ENCODE data around the gene TOM1L2.
"Not testable (repeated sequence)": the region's sequence is repeated elsewhere in the genome, so short reads cannot be mapped to it uniquely, and the experiment has no call there.

Gene TOM1L2

DNA sequence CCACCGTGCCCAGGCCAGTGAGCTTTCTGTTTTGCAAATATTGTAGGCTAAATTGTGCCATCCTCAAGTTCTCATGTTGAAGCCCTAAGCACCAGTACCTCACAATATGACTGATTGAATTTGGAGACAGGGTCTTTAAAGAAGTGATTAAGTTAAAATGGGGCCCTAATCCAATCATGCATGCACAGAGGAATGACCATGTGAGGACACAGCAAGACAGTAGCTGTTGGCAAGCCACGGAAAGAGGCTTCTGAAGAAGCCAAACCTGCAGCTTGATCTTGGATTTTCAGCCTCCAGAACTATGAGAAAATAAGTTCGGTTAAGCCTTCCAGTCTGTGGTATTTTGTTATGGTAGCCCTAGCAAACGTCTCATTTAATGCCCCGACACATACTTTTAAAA, 24.9 kb downstream of the TOM1L2 start:
- H3K27ac Mint-ChIP-seq, result no peak overlapping the region
- no peaks in the 10 kb centered on the region for H3K27me3 Mint-ChIP-seq
- no peaks in the 10 kb centered on the region for H3K36me3 Mint-ChIP-seq
- ATAC-seq, result no peak
- H3K4me3 Mint-ChIP-seq, result no peak overlapping the region
- H3K4me1 Mint-ChIP-seq, result peaks cover 12% of the 10 kb centered on the region
- H3K9me3 Mint-ChIP-seq, result no peaks in the 10 kb centered on the region

DNA sequence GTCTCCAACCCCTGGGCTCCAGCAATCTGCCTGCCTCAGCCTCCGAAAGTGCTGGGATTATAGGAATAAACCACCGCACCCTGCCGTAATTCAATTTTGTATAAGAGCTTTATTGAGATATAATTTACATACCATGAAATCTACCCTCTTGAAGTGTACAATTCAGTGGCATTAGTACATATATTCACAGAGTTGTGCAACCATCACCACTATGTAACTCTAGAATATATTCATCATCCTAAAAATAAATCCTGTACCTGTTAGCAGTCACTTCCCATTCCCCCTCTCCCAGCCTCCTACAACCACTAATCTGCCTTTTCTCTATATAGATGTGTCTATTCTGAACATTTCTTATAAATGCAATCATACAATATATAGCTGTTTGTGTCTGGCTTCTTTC, 26.1 kb downstream of the TOM1L2 start:
- no peaks in the 10 kb centered on the region for H3K36me3 Mint-ChIP-seq
- ATAC-seq, result no peak
- H3K9me3 Mint-ChIP-seq, result no peaks in the 10 kb centered on the region
- H3K27me3 Mint-ChIP-seq, result no peaks in the 10 kb centered on the region
- no peak overlapping the region for H3K4me3 Mint-ChIP-seq
- peaks cover 12% of the 10 kb centered on the region for H3K4me1 Mint-ChIP-seq
- H3K27ac Mint-ChIP-seq, result no peak overlapping the region

DNA sequence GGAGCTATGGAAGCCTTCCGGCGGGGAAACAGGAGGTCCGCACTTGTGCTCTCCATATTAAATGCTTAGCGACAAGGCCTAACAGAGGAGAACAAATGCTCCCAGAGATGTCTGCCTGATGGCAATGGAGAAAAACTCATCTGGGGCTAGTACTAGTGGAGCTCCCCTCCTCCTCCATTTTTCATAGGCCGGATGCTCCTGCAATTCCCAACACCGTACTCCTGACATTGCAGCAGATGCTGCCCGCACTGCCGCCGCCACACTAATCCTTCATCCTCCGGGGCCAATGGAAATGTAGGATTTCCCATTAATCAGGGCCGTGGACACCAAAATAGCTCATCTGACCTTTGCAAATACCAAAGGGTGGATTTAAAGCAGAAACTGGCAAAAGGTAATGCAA, 27.5 kb downstream of the TOM1L2 start:
- Mint-ChIP-seq H3K27me3 (no peaks in the 10 kb centered on the region), H3K27ac (no peak overlapping the region), H3K4me3 (no peak overlapping the region), H3K36me3 (no peaks in the 10 kb centered on the region), H3K9me3 (no peaks in the 10 kb centered on the region), H3K4me1 (peaks cover 12% of the 10 kb centered on the region)
- ATAC-seq, result no peak

DNA sequence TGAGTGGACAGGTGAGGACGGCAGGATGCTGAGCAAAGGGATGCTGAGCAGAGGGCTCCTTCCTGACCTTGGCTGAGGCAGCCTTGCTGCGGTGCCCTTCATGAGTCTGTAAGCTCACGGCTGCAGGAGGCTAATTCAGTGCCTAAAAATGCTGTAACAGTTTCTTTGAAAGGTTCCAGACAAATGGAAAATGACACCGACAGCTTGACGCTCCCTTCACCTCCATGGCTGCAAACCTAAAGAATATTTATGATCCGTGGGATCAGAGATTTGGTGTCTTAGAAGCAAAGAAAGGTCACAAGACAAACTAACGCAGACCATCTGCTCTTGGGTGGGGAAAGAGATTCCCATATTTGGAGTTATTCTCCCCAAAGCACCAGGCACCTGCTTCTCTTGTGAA, 28.0 kb downstream of the TOM1L2 start:
- peaks cover 12% of the 10 kb centered on the region for H3K4me1 Mint-ChIP-seq
- no peak overlapping the region for H3K27ac Mint-ChIP-seq
- no peaks in the 10 kb centered on the region for H3K27me3 Mint-ChIP-seq
- no peaks in the 10 kb centered on the region for H3K9me3 Mint-ChIP-seq
- ATAC-seq, result no peak
- no peaks in the 10 kb centered on the region for H3K36me3 Mint-ChIP-seq
- H3K4me3 Mint-ChIP-seq, result no peak overlapping the region

DNA sequence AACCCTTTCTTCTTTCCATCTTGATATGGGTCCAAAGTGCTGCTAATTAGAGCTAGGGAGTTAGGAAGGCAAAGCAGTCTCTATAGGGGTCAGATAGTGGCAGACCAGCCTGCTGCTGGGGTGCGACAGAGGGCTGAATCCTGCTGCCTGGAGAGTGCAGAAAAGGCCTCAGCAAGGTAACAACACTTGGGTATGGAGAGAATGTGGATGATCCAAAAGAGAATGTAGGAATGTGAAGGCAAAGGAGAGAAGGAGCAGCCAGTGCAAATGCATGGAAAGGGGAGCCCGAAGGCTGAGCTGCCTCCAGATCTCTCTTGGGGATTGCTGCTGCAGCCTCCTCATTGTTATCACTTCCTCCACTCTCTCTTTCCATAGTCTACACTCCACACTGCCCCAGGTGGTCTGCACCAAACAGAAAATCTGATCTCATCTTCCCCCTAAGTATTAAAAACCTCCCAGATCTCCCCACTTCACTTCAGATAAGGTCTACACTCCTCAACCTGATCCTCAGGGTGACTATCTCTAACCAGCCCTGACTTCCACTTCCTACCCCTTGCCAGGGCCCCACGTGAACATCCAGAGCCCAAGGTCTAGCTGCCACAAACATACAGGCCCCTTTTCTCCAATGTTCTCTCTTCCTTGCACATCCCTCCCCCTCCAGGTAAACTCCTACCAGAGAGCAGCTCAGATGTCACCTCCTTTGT, 28.8 kb downstream of the TOM1L2 start:
- H3K4me1 Mint-ChIP-seq, result peaks cover 12% of the 10 kb centered on the region
- H3K27ac Mint-ChIP-seq, result peak overlapping the region; percentile 1
- H3K9me3 Mint-ChIP-seq, result no peaks in the 10 kb centered on the region
- no peaks in the 10 kb centered on the region for H3K27me3 Mint-ChIP-seq
- H3K4me3 Mint-ChIP-seq, result no peak overlapping the region
- no peak for ATAC-seq
- H3K36me3 Mint-ChIP-seq, result no peaks in the 10 kb centered on the region

DNA sequence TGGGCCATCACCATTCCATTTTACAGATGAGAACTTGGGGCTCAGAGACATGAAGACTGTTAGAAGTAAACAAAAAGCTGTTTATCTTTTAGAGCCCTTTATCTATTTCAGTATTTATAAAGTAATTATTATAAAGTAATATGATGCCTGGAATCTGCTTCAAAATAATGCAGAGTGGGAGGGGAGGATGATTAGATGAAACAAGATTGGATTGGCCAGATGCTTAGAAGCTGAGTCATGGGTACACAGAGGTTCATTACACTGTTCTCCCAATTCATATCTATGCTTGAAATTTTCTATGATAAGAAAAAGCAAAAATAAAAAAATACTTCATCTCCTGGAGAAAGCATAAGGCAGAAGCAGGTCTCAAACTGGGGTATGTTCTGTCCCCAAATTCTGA, 29.4 kb downstream of the TOM1L2 start:
- no peaks in the 10 kb centered on the region for H3K9me3 Mint-ChIP-seq
- H3K27ac Mint-ChIP-seq, result no peak overlapping the region

DNA sequence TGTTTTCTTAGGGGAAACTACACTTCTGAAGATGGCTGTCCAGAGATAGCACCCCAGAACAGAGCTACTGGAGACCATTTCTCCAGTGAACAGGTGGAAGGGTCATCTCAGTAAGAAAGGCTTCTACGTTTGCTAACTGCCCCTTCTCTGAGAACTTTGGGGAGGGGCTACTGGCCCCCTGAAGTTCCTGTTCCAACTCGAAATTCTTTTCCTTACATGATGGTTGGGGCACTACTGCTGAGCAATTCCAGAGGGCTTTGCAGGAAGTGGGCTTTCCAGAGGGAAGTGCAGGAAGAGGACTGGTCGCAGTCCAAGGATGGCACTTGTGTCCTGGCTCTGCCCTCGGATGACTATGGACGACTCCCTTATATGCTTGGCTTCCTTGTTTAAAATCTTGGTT, 31.2 kb downstream of the TOM1L2 start:
- H3K27me3 Mint-ChIP-seq, result no peaks in the 10 kb centered on the region
- no peak overlapping the region for H3K27ac Mint-ChIP-seq
- peaks cover 19% of the 10 kb centered on the region for H3K4me1 Mint-ChIP-seq
- H3K36me3 Mint-ChIP-seq, result no peaks in the 10 kb centered on the region
- H3K4me3 Mint-ChIP-seq, result no peak overlapping the region
- ATAC-seq, result no peak
- H3K9me3 Mint-ChIP-seq, result no peaks in the 10 kb centered on the region

More for the DNA sequence above, 29.4 kb downstream of the TOM1L2 start:
- ATAC-seq, result no peak
- Mint-ChIP-seq H3K4me1 (peaks cover 12% of the 10 kb centered on the region), H3K4me3 (no peak overlapping the region), H3K36me3 (no peaks in the 10 kb centered on the region), H3K27me3 (no peaks in the 10 kb centered on the region)

DNA sequence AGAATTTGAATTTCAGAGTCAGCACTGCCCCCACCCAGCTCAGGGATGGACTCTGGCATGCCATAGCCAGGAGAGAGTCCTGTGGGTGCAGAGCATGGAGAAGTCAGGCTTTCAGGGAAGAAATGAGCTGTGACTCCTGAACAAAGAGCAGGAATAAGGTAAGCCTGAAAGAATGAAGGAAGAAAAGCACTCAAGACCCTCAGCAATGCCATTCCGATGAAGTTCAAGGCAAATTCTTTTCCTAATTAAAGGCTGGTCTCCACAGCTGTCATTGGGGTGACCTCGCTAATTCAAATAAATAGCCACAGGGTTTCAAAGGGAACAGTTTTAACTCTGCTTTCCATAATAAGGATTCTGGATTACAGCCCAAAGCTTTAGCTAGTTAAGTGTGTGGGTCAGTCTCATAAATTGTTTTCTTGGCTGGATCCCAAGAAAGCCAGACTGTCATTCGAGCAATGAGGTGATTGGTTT, 31.7 kb downstream of the TOM1L2 start:
- Mint-ChIP-seq H3K9me3 (no peaks in the 10 kb centered on the region), H3K4me3 (no peak overlapping the region), H3K4me1 (peaks cover 23% of the 10 kb centered on the region), H3K27me3 (no peaks in the 10 kb centered on the region), H3K27ac (no peak overlapping the region), H3K36me3 (no peaks in the 10 kb centered on the region)
- no peak for ATAC-seq

DNA sequence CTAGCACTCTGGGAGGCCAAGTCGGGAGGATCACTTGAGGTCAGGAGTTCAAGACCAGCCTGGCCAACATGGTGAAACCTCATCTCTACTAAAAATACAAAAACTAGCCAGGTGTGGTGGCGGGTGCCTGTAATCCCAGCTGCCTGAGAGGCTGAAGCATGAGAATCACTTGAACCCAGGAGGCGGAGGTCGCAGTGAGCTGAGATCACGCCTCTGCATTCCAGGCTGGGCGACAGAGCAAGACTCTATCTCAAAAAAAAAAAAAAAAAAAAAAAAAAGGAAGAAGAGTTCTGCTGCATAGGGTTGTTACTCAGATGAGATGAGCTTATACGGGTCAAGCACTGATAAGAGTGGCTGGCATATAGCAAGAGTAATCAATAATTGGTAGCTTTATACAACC, 32.3 kb downstream of the TOM1L2 start:
- H3K27ac Mint-ChIP-seq, ATAC-seq, H3K9me3 Mint-ChIP-seq, H3K27me3 Mint-ChIP-seq, H3K36me3 Mint-ChIP-seq, H3K4me3 Mint-ChIP-seq: not testable (repeated sequence)
- H3K4me1 Mint-ChIP-seq, result peaks cover 23% of the 10 kb centered on the region

DNA sequence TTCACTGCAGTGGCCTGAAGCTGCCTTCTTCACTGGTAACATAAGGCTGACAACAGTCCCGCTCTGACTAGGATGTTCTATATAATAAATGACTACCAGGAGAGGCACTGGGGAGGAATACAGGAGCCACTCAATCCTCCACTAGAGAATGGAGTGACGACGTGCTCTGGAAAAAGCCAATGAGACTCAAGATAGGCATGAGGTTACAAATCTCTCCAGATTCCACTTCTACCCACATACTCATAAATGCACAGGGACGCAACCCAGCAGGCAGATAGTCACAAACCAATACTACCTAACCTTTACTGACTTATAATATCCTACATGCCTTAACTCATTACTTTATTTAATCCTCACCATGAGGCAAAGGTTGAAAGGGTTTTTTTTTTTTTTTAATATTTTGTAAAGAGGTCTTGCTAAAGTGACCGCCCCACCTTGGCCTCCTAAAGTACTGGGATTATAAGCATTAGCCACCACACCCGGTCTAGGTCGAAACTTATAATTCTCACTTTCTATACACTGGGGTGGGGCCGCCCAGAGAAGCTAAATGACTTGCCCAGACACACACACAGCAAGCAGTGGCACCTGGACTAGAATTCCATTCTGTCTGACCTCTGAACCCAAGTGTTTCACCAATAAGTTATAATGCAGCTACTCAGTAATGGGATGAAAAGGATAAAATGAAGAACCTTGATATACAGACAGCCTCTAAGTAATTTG, 33.7 kb downstream of the TOM1L2 start:
- Mint-ChIP-seq H3K4me3 (no peak overlapping the region), H3K4me1 (peaks cover 17% of the 10 kb centered on the region), H3K9me3 (no peaks in the 10 kb centered on the region), H3K27me3 (no peaks in the 10 kb centered on the region), H3K27ac (no peak overlapping the region), H3K36me3 (no peaks in the 10 kb centered on the region)
- no peak for ATAC-seq

DNA sequence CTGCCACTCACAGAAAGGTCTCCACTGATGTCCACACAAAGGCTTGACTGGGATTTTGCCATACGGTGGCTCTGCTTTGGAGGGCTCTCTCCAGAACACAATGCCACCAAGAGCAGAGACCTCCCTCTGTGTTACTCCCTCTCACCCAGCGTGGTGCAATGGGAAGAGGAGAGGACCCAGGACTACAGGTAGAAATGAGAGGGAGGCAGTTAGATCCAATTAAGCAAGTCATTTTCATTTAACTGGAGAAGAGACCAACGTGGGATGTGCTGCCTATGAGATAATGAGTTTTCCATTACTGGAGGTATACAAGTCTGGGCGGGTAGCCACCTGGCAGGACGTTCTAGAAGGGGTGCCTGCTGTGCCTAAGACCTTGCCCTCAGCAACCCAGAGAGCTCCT, 34.2 kb downstream of the TOM1L2 start:
- H3K27me3 Mint-ChIP-seq, result no peaks in the 10 kb centered on the region
- H3K9me3 Mint-ChIP-seq, result no peaks in the 10 kb centered on the region
- no peak overlapping the region for H3K4me3 Mint-ChIP-seq
- ATAC-seq, result no peak
- no peaks in the 10 kb centered on the region for H3K36me3 Mint-ChIP-seq
- H3K4me1 Mint-ChIP-seq, result peaks cover 12% of the 10 kb centered on the region
- no peak overlapping the region for H3K27ac Mint-ChIP-seq

DNA sequence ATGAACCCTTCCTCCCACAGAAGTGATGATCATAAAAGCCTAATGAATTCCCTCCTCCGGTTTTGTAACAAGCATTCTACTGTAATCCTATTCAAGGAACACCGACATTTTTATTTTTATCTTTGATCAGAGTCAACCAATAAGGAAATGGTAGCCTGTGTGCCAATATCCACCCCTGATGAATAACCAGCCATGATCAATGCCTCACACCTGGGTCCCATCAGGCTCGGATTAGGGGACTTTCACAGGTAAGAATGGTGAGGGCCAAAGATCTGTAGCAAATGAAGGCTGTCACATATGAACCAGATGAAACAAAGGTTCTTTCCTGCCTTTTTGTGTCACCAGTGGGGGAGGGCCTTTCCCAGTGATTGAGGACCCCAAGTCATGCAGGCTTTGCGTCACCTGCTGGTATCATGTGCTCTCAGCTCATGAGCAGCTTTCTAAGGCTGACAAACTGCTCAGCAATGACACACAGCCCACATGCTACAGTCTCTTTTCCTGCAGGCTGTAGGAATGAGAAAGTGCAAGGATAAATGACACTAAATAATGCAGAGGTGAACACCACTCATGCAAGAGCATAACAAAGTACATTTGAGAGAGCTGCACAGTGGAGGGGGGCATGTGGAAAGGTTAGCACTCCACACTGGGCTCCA, 34.9 kb downstream of the TOM1L2 start:
- no peaks in the 10 kb centered on the region for H3K27me3 Mint-ChIP-seq
- no peak overlapping the region for H3K4me3 Mint-ChIP-seq
- H3K27ac Mint-ChIP-seq, result no peak overlapping the region
- no peaks in the 10 kb centered on the region for H3K36me3 Mint-ChIP-seq
- ATAC-seq, result no peak
- H3K9me3 Mint-ChIP-seq, result no peaks in the 10 kb centered on the region
- H3K4me1 Mint-ChIP-seq, result peaks cover 11% of the 10 kb centered on the region

DNA sequence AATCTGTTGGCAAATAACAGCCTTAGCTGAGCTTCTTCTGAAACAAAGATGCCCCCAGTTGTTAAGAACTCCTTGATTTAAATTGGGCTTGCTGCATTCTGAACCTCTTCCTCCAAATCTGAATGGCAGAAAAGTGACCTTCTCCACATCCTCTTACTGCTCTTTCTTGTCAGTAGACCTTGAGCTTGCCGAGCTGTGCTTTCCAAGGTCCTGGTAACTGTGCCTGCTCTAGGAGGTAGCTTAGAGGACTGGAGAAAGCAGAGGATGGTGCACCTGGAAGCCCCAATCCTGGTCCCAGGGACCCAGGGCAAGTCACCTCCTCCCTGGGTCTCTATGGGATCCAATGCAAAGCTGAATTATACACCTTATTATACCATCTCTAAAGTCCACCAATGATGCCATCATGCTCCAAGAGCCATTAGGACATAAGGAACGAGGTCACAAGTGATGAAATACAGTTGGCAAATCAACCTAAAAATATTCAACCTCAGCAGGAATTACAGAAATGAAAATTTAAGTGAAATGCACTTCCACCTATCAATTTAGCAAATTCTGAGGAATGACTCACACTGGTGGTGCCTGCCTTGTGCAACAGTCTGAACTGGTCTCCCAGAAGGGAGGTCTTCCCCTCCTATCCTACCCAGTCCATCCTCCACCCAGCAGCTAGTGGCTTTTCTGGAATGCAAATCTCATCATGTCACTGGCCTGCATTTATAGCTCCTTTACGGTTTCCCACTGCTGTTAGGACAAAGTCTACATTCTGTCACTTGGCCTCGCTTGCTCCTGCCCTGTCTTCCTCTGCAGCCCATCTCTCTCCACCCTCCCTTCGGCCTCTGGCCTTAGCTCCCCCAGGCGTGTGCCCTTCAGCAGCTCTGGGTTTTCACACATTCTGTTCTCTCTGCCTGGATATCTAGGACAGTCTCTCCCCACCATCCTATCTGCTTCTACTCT, 36.6 kb downstream of the TOM1L2 start:
- no peaks in the 10 kb centered on the region for H3K36me3 Mint-ChIP-seq
- no peaks in the 10 kb centered on the region for H3K9me3 Mint-ChIP-seq
- no peak overlapping the region for H3K4me3 Mint-ChIP-seq
- H3K4me1 Mint-ChIP-seq, result peaks cover 11% of the 10 kb centered on the region
- H3K27me3 Mint-ChIP-seq, result no peaks in the 10 kb centered on the region
- H3K27ac Mint-ChIP-seq, result no peak overlapping the region
- ATAC-seq, result no peak

DNA sequence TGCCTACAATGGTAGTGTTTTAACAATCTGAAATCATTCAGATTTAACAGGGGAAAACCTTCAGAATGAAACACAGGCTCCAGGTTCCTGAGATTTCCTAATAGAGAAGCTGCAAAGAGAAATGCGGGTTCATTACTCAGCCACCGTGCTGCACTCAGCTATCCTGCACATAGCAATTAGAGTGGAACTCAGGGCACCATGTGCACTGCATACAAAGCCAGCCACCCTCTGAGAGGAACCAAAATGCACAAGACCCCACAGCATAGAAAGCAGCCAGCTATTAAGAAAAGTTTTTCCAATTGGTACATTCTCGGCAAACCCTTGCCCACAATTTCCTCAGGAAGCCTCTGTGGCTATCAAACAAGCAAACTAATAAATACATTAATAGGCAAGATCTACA, 37.4 kb downstream of the TOM1L2 start:
- no peak for ATAC-seq
- no peak overlapping the region for H3K27ac Mint-ChIP-seq
- H3K9me3 Mint-ChIP-seq, result no peaks in the 10 kb centered on the region
- H3K4me3 Mint-ChIP-seq, result no peak overlapping the region
- H3K27me3 Mint-ChIP-seq, result no peaks in the 10 kb centered on the region
- no peaks in the 10 kb centered on the region for H3K36me3 Mint-ChIP-seq
- peaks cover 11% of the 10 kb centered on the region for H3K4me1 Mint-ChIP-seq

DNA sequence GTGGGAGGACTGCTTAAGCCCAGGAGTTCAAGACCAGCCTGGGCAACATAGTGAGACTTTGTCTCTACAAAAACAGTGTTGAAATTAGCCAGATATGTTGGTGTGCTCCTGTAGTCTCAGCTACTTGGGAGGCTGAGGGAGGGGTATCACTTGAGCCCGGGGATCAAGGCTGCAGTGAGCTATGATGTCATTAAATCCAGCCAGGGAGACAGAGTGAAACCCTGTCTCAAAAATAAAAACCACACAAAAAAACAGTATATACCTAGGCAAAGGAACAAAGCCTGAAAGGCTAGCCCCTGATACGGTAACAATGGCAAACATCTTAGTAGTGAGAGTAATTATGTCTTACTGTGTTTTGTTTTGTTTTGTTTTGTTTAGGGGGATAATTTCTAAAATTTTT, 38.0 kb downstream of the TOM1L2 start:
- no peak for ATAC-seq
- H3K4me1 Mint-ChIP-seq, result peaks cover 11% of the 10 kb centered on the region
- H3K36me3 Mint-ChIP-seq, result no peaks in the 10 kb centered on the region
- H3K27me3 Mint-ChIP-seq, result no peaks in the 10 kb centered on the region
- H3K9me3 Mint-ChIP-seq, result no peaks in the 10 kb centered on the region
- no peak overlapping the region for H3K4me3 Mint-ChIP-seq
- no peak overlapping the region for H3K27ac Mint-ChIP-seq

Measured in stimulated activated memory B cell treated with anti-CD40 and anti-IgM and Interleukin-4, amounts not matched to agents 10 μg/mL and 1 μg/mL and 100 μg/mL, for 72 hours (primary cell).